ENCODE results near the gene THAP4.

The THAP4 gene

DNA sequence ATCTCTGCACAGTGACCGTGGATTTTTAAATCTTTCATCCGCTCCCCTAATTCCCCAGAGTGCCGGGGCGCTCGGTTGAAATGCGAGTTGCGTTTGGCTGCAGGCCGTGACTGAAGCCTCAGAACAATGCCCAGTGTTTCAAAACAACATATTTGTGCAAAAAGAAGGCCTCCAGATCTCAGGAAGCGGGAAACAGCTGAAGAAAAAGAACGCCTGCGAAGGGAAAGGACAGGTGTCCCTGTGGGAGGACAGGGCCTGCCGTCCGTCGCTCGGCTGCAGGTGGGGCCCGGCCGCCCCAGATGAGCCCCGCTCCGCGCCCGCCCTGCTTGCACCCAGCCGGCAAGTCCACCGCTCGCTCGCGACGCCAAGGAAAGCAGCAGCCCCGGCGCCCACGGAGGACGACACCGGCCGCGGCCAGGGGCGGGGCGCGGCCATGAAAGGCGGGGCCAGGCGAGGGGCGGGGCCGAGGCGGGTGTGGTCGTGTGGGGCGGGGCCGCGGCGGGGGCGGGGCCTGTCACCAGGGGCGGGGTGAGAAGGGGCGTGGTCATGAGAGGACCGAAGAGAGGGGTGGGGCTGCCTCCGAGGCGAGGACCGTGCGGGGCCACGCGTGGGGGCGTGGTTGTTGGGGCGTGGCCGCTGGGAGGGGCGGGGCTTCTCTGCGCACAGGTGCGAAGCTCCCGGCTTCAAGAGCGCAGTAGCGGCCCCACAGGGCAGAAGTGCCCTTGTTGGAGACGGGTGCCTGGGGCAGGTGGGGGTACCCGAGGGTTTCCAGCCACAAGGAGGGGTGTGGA, 96.0 kb downstream of the THAP4 start:
- no peak overlapping the region for H3K27ac ChIP-seq
- TF ChIP-seq, protein P1, sequence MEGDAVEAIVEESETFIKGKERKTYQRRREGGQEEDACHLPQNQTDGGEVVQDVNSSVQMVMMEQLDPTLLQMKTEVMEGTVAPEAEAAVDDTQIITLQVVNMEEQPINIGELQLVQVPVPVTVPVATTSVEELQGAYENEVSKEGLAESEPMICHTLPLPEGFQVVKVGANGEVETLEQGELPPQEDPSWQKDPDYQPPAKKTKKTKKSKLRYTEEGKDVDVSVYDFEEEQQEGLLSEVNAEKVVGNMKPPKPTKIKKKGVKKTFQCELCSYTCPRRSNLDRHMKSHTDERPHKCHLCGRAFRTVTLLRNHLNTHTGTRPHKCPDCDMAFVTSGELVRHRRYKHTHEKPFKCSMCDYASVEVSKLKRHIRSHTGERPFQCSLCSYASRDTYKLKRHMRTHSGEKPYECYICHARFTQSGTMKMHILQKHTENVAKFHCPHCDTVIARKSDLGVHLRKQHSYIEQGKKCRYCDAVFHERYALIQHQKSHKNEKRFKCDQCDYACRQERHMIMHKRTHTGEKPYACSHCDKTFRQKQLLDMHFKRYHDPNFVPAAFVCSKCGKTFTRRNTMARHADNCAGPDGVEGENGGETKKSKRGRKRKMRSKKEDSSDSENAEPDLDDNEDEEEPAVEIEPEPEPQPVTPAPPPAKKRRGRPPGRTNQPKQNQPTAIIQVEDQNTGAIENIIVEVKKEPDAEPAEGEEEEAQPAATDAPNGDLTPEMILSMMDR (conservative IDR thresholded peaks at IDR 0.05), result no peak

- H3K27ac ChIP-seq, result no peak overlapping the region
- TF ChIP-seq, protein P1 (conservative IDR thresholded peaks at IDR 0.05), result no peak
These were observed 96.6 kb downstream of the THAP4 start for GRCh38 chr2:241540401-241540770.

DNA sequence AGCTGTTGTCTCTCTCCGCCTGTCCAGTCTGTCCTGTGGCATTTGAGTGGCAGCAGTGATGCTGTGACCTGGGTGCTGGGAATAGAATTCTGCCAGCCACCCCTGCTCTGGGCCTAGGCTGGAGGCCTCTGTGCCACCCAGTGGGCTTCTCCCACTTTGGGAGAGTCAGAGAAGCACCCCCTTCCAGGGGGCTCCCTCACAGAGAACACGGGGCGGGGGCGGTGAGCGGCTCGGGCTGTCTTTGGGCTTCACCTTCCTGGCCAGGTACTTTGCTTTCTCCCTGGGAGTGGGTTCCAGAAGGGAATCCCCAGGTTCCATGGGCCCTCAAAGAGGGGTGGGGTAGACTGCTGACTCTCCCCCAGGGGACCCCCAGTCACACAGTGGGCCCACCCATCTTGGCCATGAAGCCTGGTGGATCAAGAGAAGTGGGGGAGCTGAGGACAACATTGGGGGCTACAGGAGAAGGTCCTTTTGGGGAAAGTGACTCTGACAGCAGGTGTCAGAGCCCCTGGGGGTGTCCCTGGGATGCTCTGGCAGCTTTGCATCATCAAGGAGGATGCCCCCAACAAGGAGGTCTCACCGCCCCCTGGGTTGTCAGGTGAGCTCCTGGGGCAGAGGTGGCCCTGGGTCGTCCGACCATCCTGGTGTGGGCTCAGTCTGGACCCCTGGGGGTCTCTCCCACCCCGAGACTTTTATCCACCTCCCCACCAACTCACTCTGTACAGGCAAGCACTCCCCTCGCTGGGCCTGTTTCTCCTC, 97.2 kb downstream of the THAP4 start:
- TF ChIP-seq, protein P1 (conservative IDR thresholded peaks at IDR 0.05), result no peak
- no peak overlapping the region for H3K27ac ChIP-seq

DNA sequence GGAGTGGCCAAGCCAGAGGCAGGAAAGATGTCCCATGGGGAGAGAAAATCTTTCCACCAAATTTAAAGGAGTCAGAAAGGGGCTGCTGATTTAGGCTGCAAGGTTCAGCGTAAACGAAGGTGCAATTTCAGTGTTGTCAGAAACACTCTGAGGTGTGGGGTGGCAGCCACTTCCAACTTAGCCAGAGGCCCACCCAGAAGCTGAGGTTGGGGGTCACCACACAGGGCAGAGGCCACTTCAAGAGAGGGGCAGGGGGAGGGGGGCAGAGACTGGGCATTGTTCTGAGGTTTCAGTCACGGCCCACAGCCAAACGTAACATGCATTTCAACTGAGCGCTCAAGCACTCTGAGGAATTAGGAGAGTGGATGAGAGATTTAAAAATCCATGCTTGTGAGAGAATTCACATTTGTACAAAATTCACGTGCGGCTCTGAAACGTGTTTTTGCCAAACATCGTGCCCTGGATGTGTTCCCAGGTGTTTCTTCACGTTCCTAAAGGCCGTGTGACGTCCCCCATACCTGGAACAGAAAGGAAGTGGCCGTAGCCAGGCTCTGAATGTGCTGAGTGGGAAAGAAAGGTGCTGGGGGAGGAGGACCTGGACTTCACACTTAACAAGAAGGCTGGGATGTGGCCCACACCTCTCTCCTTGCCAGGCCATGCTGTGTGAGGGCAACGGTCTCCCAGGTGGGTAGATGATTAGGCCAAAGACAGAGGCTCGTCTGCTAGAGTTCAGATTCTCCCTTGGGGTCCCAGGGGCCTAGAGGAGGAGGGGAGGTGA, 97.9 kb downstream of the THAP4 start:
- no peak overlapping the region for H3K27ac ChIP-seq
- TF ChIP-seq, protein P1 (conservative IDR thresholded peaks at IDR 0.05), result no peak

DNA sequence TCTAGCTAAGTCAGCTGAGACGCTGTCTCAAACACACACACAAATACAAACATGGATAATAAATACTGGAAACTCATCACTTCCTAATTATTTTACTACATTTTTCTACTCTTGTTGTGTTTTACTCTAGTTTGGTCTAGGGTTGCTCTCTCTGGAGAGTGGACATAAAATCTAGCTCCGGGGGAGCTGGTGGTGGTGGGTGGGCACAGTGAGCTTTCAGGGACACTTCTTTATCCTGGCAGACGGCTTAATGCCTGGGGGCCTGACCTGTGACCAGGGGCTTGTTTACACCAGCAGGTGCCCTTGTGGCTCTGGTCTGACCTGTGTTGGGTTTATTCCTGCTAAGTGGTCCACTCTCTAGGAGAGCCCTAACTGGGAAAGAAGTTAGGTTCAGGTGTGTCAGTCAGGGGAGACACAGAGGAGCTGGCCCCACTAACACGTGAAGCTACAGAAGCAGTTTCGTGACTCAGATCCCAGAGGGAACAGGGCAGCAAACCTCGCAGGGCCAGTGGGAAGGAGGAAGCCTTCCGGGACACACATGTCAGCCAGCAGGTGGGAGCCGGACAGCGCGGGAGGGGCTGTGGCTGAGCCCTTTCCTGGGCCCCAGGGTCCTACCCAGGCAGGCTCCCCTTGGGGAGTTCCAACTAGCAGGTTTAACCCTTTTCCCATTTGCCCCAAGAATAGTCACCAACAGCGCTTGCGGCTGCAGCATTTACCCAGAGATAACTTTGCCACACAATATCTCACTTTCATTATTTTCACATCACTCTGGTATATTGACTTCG, 100.9 kb downstream of the THAP4 start:
- H3K27ac ChIP-seq, result no peak overlapping the region
- TF ChIP-seq, protein P1 (conservative IDR thresholded peaks at IDR 0.05), result no peak

DNA sequence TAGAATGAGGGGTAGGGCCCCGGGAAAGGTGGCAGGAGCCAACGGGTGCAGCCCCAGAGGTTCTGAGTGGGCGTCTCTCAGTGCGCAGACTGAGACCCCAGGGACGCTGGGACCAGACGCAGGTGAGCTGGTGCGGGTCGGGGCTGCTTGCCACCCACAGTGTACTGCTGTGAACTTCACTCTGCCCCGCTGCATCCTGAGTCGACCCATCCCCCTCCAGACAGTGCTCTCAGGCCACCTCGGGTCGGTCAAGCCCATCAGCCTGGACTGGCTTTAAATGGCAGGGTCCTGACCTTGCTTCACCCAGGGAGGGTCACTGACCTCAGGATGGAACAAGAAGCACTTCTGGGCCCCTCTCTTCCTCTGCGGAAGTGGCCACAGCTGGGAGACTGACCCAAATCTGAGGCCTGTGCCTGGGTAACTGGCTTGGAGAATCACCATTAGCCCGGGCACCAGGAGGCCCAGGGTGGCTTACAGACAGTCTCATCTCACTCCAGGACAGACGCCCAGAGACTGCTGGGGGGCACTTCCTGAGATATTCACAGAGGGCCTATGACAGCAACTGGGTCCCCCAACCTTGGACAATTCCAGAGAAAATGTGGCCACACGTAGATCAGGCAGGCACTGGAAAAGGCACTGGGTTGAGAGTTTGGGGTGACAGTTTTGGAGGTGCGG, 102.1 kb downstream of the THAP4 start:
- TF ChIP-seq, protein P1 (conservative IDR thresholded peaks at IDR 0.05), result no peak
- H3K27ac ChIP-seq, result no peak overlapping the region

Measured in VCaP (cell line).